OCI-LY1 (cell line): ENCODE results near the gene NEXN.

Source experiments
- H2AFZ ChIP-seq: fragments of 200-600 bp; sonication (generic), shearing (Covaris generic); 2 replicates; pipeline ENCODE4 v1.6.0; 2014; ENCODE audit warnings: antibody characterized with exemption, mild to moderate bottlenecking, low read length
- H3F3A ChIP-seq: fragments of 200-600 bp; sonication (generic), shearing (Covaris generic); 2 replicates; pipeline ENCODE4 v1.6.0; 2014; ENCODE audit warnings: mild to moderate bottlenecking, antibody characterized with exemption, low read length, moderate library complexity; ENCODE audit not compliant: insufficient read depth
- H3K27ac ChIP-seq: fragments of 200-600 bp; sonication (generic); 2 replicates; pipeline ENCODE4 v1.5.1; 2014; ENCODE audit warnings: low read length, mixed run types, mild to moderate bottlenecking, low read depth; ENCODE audit not compliant: poor library complexity, severe bottlenecking
- H3K27me3 ChIP-seq: fragments of 200-600 bp; sonication (generic); 2 replicates; pipeline ENCODE4 v1.6.0; 2014; ENCODE audit warnings: antibody characterized with exemption, mild to moderate bottlenecking, low read length, moderate library complexity; ENCODE audit not compliant: insufficient read depth
- H3K36me3 ChIP-seq: fragments of 200-600 bp; sonication (generic); 2 replicates; pipeline ENCODE4 v1.6.1; 2014; ENCODE audit warnings: mild to moderate bottlenecking, antibody characterized with exemption, low read length, moderate library complexity, mixed read lengths; ENCODE audit not compliant: insufficient read depth
- H3K4me1 ChIP-seq: fragments of 200-600 bp; sonication (generic); 2 replicates; pipeline ENCODE4 v1.5.1; 2014; ENCODE audit warnings: mild to moderate bottlenecking, low read length, moderate library complexity; ENCODE audit not compliant: insufficient read depth, severe bottlenecking
- H3K4me2 ChIP-seq: fragments of 200-600 bp; sonication (generic), shearing (Covaris generic); 2 replicates; pipeline ENCODE4 v1.6.1; 2014; ENCODE audit warnings: low read length
- H3K4me3 ChIP-seq: fragments of 200-600 bp; sonication (generic); 2 replicates; pipeline ENCODE4 v1.5.1; 2014; ENCODE audit warnings: low read length, low read depth, mild to moderate bottlenecking, mixed read lengths; ENCODE audit not compliant: poor library complexity, severe bottlenecking
- H3K79me2 ChIP-seq: fragments of 200-600 bp; shearing (Covaris generic); 2 replicates; pipeline ENCODE4 v1.6.1; 2016; ENCODE audit warnings: mixed run types, low read length, mixed read lengths; ENCODE audit not compliant: insufficient read depth
- H3K9ac ChIP-seq: fragments of 200-600 bp; sonication (generic), shearing (Covaris generic); 2 replicates; pipeline ENCODE4 v1.6.1; 2014; ENCODE audit warnings: mild to moderate bottlenecking, low read length, mixed read lengths
- H3K9me2 ChIP-seq: fragments of 200-600 bp; sonication (generic), shearing (Covaris generic); 2 replicates; pipeline ENCODE4 v1.6.1; 2014; ENCODE audit warnings: low read depth, mild to moderate bottlenecking, low read length, mixed read lengths
- H3K9me3 ChIP-seq: fragments of 200-600 bp; shearing (Covaris generic); 2 replicates; pipeline ENCODE4 v1.6.1; 2014; ENCODE audit warnings: low read length, mixed read lengths
- H4K20me1 ChIP-seq: fragments of 200-600 bp; sonication (generic), shearing (Covaris generic); 2 replicates; pipeline ENCODE4 v1.6.0; 2016; ENCODE audit warnings: mild to moderate bottlenecking, low read length; ENCODE audit not compliant: insufficient read depth
- CTCF ChIP-seq: fragments of 200-600 bp; sonication (generic), shearing (Covaris generic); IDR thresholded peaks from 2 replicates; pipeline ENCODE4 v1.5.1; 2017; ENCODE audit warnings: mild to moderate bottlenecking, antibody characterized with exemption, low read length, moderate library complexity, mixed read lengths
- EZH2 ChIP-seq: fragments of 200-600 bp; sonication (generic), shearing (Covaris generic); IDR thresholded peaks from 2 replicates; pipeline ENCODE4 v1.8.0; 2017; ENCODE audit warnings: borderline replicate concordance, mixed run types, mild to moderate bottlenecking, antibody characterized with exemption, low read length, moderate library complexity, mixed read lengths

NEXN gene

GRCh38 chr1:77857552-77857951 lies 30.9 kb upstream of the NEXN start:
- no peaks in the 10 kb centered on the region for H3K27me3 ChIP-seq
- no peaks in the 10 kb centered on the region for H3K79me2 ChIP-seq
- TF ChIP-seq CTCF (no peak), EZH2 (no peak)
- no peak overlapping the region for H3K4me3 ChIP-seq
- H4K20me1 ChIP-seq, result no peaks in the 10 kb centered on the region
- peaks cover 21% of the 10 kb centered on the region for H3K36me3 ChIP-seq
- H3F3A ChIP-seq, result no peaks in the 10 kb centered on the region
- no peak overlapping the region for H3K9ac ChIP-seq
- H3K27ac ChIP-seq, result no peak overlapping the region
- no peak overlapping the region for H2AFZ ChIP-seq
- H3K4me2 ChIP-seq, result no peak overlapping the region
- no peaks in the 10 kb centered on the region for H3K4me1 ChIP-seq
- no peaks in the 10 kb centered on the region for H3K9me3 ChIP-seq
- no peaks in the 10 kb centered on the region for H3K9me2 ChIP-seq

- H3K9me2 ChIP-seq, result no peaks in the 10 kb centered on the region
- H3K4me2 ChIP-seq, result no peak overlapping the region
- no peaks in the 10 kb centered on the region for H3K79me2 ChIP-seq
- H3K4me1 ChIP-seq, result no peaks in the 10 kb centered on the region
- no peaks in the 10 kb centered on the region for H3K9me3 ChIP-seq
- TF ChIP-seq EZH2 (no peak), CTCF (no peak)
- no peaks in the 10 kb centered on the region for H4K20me1 ChIP-seq
- no peak overlapping the region for H2AFZ ChIP-seq
- no peak overlapping the region for H3K9ac ChIP-seq
- H3K27me3 ChIP-seq, result no peaks in the 10 kb centered on the region
- H3K4me3 ChIP-seq, result no peak overlapping the region
- H3K36me3 ChIP-seq, result peaks cover 21% of the 10 kb centered on the region
- no peaks in the 10 kb centered on the region for H3F3A ChIP-seq
- no peak overlapping the region for H3K27ac ChIP-seq
Measured at GRCh38 chr1:77858725-77859124, 29.7 kb upstream of the NEXN start.

GRCh38 chr1:77859248-77859647 lies 29.2 kb upstream of the NEXN start:
- TF ChIP-seq EZH2, result no peak
- no peak for TF ChIP-seq CTCF
- Histone ChIP-seq H3K9me2 (no peaks in the 10 kb centered on the region), H3K4me2 (no peak overlapping the region), H3K9me3 (no peaks in the 10 kb centered on the region), H3F3A (no peaks in the 10 kb centered on the region), H3K79me2 (no peaks in the 10 kb centered on the region), H2AFZ (no peak overlapping the region), H3K27ac (no peak overlapping the region), H4K20me1 (no peaks in the 10 kb centered on the region), H3K36me3 (peaks cover 19% of the 10 kb centered on the region), H3K9ac (no peak overlapping the region), H3K4me3 (no peak overlapping the region), H3K4me1 (no peaks in the 10 kb centered on the region), H3K27me3 (no peaks in the 10 kb centered on the region)
